ENCODE measurements around the gene KIAA1958. TPM values are rescaled to one million over a fixed set of nuclear protein-coding genes. Genes with fewer than 3 reads are reported as not detected.

KIAA1958 gene
- total RNA-seq, 3 donors from 2014 or later = 7.4 to 12.7 (median 9.3) TPM

- Histone ChIP-seq H3K36me3 (ENCODE audit: low read depth) (no peaks in the 10 kb centered on the region), H3K9me3 (peaks cover 6% of the 10 kb centered on the region), H3K4me3 (no peak overlapping the region), H3K4me1 (ENCODE audit: low read depth) (no peaks in the 10 kb centered on the region)
- TF ChIP-seq CTCF (IDR thresholded peaks at IDR 0.05) = no peak
- DNase-seq (no peak), ATAC-seq (no peak)
- intact Hi-C loops (cut with DNase I, micrococcal nuclease) = no loop called here
Measured at GRCh38 chr9:112479221-112479620, 7.4 kb upstream of the KIAA1958 start.

GRCh38 chr9:112484607-112485006 lies 2.0 kb upstream of the KIAA1958 start:
- Histone ChIP-seq H3K4me1 (ENCODE audit: low read depth) (peaks cover 8% of the 10 kb centered on the region), H3K4me3 (no peak overlapping the region), H3K36me3 (ENCODE audit: low read depth) (no peaks in the 10 kb centered on the region), H3K9me3 (no peaks in the 10 kb centered on the region)
- intact Hi-C loops (cut with DNase I, micrococcal nuclease) = no loop called here
- DNase-seq (no peak), ATAC-seq (no peak)
- no peak for TF ChIP-seq CTCF (IDR thresholded peaks at IDR 0.05)

GRCh38 chr9:112485574-112485973 lies 1.1 kb upstream of the KIAA1958 start:
- Histone ChIP-seq H3K4me3 (no peak overlapping the region), H3K36me3 (ENCODE audit: low read depth) (no peaks in the 10 kb centered on the region), H3K4me1 (ENCODE audit: low read depth) (peaks cover 8% of the 10 kb centered on the region), H3K9me3 (no peaks in the 10 kb centered on the region)
- DNase-seq (no peak), ATAC-seq (no peak)
- intact Hi-C loops (cut with DNase I, micrococcal nuclease) = no loop called here
- no peak for TF ChIP-seq CTCF (IDR thresholded peaks at IDR 0.05)

- Histone ChIP-seq H3K36me3 (ENCODE audit: low read depth) (no peaks in the 10 kb centered on the region), H3K4me1 (ENCODE audit: low read depth) (peaks cover 8% of the 10 kb centered on the region), H3K9me3 (no peaks in the 10 kb centered on the region), H3K4me3 (peak overlapping the region; percentile 86)
- intact Hi-C loops (cut with DNase I, micrococcal nuclease) = no loop called here
- DNase-seq (peak; percentile 76 to 83 (median 82)), ATAC-seq (peak; percentile 57)
- TF ChIP-seq CTCF (IDR thresholded peaks at IDR 0.05) = no peak
Measured at GRCh38 chr9:112487008-112487798, 576 bp downstream of the KIAA1958 start.

GRCh38 chr9:112487799-112488340 lies 1.2 kb downstream of the KIAA1958 start:
- intact Hi-C loops (cut with DNase I, micrococcal nuclease) = no loop called here
- Histone ChIP-seq H3K4me1 (ENCODE audit: low read depth) (peaks cover 8% of the 10 kb centered on the region), H3K4me3 (no peak overlapping the region), H3K36me3 (ENCODE audit: low read depth) (no peaks in the 10 kb centered on the region), H3K9me3 (no peaks in the 10 kb centered on the region)
- ATAC-seq (no peak), DNase-seq (peak in 1 of 3 donors; percentile 13)
- no peak for TF ChIP-seq CTCF (IDR thresholded peaks at IDR 0.05)
